ENCODE measurements around the gene NALCN. TPM values are rescaled to one million over a fixed set of nuclear protein-coding genes. Genes with fewer than 3 reads are reported as not detected.

The NALCN gene
- total RNA-seq, 1 experiment from 2014 or later, result 1.4 TPM

DNA sequence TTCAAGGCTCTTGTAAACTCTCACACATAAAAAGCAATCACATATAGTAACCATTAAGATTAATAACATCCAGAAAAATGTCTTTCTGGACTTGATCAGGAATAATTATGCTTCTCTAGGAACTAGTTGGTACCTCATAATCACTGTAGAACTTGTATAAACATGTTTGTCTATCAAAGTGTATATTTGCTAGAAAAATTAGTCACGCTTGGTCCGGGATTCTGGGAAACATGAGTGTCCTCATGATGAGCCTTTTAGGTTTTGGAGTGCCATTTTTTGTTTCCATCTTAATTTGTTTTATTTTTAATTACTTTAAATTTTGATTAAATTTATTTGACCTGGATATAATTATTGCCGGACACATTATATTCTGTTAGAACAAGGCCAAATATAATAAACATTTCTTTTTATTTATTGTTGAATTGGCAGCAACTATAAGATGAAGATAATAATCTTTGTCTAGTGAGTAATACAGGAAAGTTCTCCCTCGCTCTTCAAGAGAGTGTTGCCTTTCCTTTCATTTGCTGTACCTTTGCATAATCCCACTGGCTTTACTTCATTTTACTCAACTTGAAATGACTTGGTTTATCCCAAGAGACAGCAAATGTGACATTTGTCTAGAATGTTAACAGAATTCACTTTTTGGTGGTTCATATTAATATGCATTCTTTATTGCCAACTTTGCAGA is 207.0 kb downstream of the NALCN start:
- DNase-seq (ENCODE audit: low read depth), result peak; percentile 30

DNA sequence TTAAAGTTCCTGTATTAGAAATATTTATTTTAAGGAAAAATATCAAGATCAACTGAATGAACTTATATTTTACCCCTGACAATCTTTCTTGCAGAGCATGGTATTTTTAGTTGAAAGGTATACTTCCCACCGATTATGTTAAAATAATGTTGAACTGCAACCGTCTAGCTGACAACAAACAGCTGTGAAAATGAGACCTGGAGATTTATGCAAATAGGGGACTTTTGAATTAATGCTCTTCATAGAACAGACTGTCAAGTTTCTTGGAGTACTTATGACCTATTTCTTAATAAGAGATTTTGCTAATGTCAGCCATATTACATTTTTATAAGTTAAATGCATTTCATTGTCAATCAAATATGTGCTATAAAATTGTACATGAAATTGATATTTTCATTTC is 210.9 kb downstream of the NALCN start:
- no peak for DNase-seq (ENCODE audit: low read depth)

DNA sequence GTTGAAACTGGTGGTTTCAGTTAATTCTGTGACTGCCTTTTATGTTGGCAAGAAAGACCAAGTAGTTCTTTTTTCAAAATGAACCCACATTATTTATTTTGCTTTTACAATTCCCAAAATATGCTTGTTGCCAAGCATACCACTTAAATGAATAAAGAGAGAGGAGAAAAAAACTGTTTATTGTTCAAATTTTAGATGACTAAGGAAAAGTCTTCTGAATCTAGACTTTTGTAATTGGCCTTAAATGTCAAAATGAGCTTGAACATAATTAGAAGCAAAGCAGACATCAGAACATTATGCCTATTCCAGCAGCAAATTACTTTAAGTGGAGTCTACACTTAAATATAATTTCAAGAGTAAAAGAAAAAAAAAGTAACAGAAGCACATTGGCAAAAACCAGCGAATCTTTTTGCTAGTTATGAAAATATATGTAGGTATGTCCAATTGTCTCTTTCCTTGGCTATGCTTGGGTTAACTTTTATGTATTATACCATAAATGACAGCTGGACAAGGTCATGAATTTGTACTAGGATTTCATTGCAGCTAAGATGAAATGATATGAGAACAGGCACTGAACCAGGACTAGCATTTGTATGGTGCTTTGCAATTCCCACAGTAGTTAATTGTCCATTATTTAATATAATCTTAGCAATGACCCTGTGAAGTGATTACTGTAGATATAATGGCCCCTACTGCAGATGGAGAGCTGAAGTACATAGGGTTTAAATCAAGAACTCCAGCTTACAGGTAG is 211.9 kb downstream of the NALCN start:
- peak; percentile 8 for DNase-seq (ENCODE audit: low read depth)

DNA sequence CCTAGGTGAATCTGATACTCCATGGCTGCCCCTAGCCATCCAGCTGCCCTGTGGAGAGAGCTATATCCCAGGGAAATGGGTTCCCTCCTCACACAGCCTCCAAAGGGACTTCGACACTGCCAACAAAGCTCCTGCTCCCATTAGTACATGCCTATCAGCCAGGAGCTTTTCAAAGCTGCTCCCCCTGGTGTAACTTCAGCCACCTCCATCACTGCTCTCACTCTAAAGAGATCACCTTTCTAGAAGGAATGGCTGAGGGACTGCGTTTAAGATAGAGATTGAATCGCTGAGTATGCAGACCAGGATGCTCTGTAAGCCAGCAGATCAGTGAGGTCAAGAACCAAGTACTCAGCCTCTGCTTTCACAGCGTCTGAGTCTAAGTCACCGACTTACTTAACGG is 213.7 kb downstream of the NALCN start:
- DNase-seq (ENCODE audit: low read depth), result peak; percentile 9

DNA sequence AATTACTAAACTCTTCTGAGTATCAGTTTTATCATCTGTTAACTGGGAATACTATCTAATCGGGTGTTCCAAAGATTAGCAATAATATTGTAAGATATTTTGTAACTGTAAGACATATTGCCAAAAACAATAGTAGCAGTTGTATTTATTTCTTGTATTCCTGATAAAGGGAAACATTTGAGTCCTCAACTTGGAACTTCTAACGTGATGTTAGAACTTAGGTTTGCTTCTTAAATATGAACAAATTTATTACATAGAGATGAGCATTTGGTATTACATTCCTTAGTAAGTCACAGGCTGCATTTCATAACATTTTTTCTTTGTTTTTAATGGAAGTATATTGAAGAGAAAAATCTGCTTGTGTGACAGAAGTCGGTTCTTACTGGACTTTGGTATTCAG is 225.3 kb downstream of the NALCN start:
- DNase-seq (ENCODE audit: low read depth), result no peak

DNA sequence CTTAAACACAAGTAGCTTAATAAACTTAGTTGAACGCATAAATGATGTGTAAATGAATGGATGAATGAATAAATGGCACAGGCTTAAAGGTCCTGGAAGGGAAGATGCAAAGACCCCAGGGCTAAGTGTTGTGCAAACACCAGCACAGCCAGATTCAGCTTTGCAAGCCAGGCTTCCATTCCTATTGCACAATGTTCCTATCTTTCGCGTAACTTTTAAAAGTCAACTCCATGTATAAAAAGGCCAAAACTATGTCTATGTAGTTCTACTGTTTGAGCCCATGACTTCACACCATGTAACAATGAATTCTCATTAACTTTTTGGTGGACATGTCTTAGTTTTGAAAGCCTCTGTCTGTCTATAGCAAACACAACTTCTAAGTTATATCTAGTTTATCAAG is 226.0 kb downstream of the NALCN start:
- no peak for DNase-seq (ENCODE audit: low read depth)

DNA sequence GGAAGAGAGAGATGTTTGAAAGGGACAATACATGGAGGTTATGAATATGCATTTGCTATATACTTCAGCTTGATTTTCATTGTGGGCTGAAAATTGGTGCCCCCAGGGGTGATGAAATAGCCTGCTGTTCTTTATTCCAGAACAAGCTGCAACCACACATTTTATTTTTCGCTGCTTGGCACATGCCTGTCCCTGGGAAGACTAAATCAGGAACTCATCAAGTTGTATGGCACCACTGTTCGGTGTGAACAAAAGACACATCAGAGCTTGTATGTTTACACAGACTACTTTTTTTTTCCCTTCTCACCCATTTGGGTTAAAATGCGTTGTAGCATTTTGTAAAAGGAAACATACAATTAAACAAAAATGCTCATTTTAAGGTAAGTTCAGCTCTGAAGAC is 230.7 kb downstream of the NALCN start:
- DNase-seq (ENCODE audit: low read depth), result no peak

DNA sequence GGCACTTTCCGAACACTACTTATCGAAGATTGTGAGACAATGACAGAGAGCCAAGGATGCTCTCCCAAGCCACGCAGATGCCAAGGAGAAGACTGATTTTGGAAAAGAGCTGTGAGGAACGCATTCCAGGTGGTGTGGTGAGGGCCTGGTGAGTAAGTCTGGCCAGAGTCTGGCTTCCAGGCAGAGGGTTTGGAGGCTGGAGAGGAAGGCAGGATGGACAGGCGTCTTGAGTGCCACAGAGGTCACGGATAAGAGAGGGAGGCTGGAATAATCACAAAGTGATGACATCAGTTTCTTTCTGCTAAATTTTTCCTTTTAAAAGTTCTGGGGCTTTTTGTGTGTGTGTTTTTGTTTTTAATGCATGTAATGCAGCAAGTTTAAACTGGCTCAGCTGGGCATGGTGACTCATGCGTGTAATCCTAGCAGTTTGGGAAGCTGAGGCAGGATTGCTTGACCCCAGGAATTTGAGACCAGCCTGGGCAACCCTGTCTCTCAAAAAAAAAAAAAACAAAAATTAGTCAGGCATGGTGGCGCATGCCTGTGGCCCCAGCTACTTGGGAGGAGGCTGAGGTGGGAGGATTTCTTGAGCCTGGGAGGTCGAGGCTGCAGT is 235.1 kb downstream of the NALCN start:
- peak; percentile 51 for DNase-seq (ENCODE audit: low read depth)

DNA sequence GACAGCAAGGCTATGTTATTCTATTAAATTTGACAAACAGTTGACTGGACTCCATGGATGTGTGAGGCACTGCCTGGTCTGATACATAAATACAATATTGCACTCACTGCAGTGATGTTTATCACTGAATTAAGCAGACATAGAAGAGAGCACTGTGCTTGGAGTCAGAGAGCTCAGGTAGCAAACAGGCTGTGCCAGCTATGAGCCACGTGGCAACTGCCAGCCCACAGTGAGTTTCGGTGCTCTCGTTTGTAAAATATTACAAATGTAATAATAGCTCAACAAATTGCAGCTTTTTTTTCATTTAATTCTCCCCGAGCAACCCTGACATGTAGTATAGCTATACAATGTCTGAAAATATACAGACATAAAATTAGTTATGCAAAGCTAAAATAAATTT is 237.3 kb downstream of the NALCN start:
- no peak for DNase-seq (ENCODE audit: low read depth)

DNA sequence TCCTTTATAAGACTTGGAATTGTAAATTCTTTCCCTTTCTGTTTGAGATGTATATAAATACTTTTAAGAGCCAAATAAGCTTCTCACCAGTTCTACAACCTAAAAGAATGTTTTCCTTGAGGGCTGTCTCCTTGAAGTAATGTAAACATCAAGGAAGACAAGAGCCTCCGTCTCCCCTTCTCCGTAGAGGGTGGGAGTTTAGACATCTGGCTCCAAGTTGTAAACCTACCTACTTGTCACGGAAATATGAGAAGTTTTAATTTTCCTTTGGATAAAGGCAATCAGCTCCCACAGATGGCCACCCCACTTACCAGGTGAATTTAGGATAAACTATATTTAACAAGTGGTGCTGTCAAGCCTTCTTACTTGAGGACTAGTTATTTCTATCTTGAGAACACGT is 237.9 kb downstream of the NALCN start:
- DNase-seq (ENCODE audit: low read depth), result no peak

DNA sequence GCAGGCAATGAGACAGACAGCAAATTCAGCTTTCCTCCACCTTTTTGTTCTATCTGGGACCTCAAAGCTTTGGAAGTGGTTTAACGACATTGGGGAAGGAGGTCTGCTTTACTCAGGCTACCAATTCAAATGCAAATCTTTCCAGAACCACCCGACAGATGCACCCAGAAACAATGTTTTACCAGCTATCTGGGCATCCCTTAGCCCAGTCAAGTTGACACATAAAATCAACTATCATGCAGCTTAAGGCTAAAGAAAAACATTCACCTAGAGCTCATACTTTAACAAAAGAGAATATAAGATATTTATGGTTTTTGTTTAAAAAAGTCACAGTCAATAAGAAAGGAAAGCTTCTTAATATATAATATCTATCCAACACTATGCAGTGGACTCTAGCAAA is 246.0 kb downstream of the NALCN start:
- DNase-seq (ENCODE audit: low read depth), result no peak

DNA sequence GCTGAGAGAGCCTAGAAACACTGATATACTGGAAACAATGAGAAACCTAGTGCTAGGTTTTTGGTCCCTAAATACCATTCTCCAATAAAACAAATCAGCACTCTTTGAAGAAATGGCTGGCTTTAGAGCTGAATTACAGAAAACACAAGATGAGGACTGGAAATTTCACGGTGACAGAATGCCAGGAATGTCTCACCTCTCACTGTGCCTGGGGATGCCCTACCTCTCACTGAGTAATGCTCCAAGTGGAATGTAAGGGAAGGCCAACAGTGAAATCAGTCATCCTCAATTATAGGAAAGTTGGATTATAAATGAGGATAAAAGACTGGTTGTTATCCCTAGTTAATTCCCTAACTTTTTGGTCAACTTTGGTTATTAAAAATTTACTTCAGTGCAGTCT is 259.0 kb downstream of the NALCN start:
- DNase-seq (ENCODE audit: low read depth), result peak; percentile 46

DNA sequence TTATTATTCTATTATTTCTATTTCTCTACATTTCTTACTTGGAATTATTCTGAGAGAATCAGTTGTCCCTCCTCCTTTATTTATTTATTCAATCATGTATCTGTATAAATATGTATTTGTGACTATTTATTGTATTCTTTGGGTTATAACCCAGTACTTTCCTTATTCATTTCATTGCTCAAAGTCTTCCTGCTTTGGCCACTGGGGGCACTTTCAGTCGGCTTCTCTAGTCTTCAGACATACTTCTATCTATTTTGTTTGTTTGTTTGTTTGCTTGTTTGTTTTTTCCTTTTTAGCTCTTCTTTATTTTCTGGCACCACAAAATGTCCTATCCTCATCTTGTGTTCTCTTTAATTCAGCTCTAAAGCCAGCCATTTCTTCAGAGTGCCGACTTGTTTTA is 260.4 kb downstream of the NALCN start:
- no peak for DNase-seq (ENCODE audit: low read depth)

DNA sequence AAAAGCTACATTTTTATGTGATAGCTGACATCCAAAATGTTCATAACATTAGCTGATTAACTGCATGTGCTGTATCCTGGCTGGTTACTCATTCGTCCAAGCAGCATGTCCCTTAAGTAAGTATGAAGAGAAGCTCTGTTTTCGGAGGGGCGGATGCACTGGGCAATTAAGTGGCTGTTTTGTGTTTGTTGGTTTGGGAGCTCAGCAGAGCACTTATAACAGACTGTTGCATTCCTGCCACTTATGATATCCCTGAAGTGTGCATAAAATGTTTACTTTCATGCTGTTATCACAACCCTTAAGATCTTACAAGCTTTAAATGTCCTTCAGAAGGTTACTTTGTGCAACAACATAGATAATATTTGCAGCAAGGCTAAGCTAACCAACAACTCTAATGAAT is 264.1 kb downstream of the NALCN start:
- no peak for DNase-seq (ENCODE audit: low read depth)

DNA sequence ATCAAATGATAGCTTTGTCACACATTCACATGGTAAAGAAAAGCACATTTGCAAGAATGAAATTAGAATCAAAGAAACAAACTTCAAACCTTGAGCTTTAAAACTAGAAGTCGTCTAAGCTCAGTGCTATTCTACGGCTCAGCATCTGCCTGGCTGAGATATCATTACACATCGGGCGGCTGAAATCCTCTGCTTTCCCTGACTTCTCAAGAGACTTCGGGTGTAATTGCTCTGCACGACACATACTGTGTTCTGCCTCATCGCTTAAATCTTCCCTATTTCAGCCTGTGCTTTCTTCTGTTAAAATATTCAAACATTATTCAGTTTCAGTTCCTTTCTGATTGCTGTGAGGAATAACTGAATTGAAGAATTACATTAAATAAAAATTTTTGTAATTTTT is 265.3 kb downstream of the NALCN start:
- no peak for DNase-seq (ENCODE audit: low read depth)

DNA sequence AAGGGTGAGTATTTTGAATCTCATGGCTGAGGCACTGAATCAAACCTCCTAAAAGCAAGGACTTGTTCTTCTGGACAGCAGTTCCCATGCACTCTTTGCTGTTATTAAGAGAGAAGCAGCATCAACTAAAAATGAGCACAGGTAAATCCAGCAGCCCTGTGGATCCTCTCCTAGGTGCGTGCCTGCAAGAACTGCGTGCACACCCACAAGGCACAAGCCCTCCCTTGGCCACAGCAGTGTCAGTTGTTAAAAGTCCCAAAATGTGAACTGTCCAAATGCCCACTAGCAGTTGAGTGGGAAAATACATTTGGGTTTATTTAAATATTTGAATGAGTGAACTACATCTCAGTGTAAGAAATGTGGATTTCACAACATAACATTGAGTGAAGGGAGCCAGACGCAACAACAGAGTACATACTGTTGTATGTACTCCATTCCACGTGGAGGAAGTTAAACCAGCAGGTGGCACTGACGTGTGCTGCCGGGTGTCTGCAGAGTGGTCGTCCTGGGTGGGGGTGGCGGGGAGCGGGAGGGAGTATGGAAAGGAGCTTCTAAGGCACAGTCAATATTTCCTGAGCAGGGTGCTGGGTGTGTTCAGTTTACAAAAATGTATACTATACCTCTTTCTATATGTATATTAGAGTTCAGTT is 266.4 kb downstream of the NALCN start:
- DNase-seq (ENCODE audit: low read depth), result peak; percentile 31

DNA sequence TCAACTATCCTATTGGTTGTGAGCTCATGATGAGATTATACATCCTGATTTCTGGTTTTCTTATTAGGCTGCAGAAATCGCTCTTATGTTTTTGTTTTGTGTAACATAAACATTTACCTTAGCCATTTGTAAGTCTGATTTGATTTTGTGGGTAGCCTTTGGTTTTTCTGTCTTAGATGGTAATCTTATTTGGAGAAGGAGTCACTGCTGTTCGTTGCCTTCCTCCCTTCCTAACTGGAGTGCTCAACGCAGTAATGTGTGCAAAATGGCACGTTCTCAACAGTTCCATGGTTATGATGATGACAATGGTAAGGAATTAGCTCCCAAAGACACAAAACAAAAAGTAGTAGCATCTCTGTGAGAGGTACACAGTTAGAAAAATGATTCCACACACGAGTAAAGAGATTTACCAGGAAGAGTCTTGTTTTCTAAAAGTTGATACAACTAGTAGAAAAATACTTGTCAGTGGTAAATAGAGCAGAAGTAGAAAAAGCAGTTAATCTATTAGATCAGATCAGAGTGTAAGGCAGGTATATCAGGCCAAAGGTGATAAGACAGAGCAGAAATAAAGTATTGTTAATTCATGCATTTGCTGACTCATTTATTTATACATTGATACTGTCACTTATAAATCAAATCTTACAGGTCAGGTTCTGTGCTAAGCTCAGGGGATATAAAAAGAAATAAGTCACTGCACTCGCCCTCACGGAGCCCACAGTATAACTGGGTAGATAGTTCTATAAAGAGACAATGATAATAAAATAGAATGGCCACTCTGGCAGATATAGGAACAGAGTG is 270.0 kb downstream of the NALCN start:
- peak; percentile 50 for DNase-seq (ENCODE audit: low read depth)

DNA sequence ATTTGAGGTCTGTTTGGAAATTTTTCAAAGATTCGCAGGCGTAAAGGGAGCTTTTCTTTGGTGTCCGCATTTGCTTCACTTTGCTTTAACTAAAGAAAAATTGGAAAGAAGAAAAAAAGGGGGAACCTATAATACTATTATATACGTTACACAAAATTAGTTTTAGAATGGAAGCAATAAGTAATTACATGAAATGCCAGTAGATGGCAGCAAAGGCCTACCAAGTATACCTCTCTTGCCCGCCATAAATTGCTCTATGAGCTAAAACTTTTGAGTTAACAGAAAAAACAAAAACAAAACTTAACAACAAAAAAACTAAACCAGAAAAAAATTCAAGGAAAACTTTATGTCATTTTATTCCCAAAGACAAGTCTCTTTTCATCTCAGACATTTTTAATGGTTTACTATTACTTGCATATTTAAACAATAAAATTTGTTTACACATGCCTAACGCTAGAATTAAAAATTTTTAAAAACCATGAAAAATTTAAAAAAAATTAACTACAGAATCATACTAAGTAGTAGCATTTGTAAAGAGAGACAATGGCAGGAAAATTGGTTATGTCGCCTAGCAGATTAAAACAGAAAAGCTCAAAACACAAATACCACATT is 271.4 kb downstream of the NALCN start:
- DNase-seq (ENCODE audit: low read depth), result peak; percentile 44

DNA sequence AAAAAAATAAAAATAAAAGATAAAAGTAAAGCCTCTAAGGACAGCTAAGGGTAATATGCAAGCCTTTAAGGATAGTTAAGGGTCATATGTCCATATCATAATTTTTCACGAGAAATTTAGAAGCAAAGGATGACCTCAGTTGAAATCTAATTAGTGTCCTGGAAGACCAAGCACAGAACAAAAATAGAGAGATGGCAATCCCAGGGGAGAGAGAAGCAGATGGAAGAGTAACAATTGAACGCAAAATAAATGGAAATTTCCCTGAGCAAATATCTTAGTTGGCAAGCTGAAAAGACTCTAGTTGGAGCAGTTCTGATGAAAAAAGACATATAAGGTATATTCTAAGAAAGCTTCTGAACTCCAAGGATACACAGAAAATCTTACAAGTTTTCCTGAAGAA is 275.4 kb downstream of the NALCN start:
- no peak for DNase-seq (ENCODE audit: low read depth)

DNA sequence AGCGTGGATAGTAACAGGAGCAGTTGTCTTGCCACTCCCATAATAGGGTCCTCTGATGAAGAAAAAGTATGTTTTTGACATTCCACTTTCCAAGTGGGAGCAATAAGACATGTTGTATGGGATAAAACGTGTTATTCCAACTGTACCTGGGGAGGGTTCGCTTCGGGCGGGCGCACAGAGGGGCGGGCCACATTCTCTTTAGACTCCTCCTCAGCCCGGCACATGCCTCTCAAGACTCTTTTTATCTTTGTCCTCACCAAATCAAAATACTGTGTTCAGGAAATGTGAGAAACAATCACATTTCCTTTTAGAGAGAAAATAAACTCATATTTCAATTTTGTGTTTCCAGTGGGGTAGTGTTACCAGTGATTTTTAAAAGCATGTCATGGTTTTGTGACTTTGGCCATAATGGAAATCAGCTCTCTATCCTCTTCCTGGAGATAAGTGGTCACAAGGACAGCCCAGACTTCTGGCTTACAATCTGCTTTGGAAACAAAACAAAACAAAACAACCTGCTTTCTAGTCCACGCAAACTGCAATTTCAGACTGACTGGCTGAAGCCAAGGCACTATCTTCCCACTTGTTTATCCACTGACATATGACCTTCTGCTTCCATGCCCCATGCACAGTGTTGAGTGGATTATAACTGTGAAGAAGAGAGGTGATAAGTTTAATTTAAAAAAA is 276.1 kb downstream of the NALCN start:
- DNase-seq (ENCODE audit: low read depth), result no peak

DNA sequence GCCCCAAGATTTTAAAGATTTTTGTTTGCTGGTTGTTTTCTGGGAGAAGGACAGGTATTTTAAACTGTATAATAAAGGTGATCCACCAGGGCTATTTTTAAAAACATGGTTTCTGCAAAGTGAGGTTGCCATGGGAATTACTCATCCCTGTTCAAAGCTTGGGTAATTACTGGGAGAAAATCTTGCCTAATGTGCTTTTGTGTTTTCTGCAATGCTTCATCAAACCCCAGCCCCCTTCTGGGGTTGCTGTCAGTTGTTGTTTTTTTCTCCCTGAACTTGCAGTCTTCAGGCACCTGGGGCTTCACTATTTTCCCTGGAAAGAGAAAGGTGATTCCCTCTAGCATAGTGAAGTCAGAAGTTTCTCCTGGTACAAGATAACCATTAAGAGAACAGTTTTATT is 277.2 kb downstream of the NALCN start:
- peak; percentile 36 for DNase-seq (ENCODE audit: low read depth)

Measured in M059J (cell line).